Fibroblast of lung (primary cell): ENCODE results near the gene RCAN3.

ENCODE experiments used
- EZH2 ChIP-seq: IDR thresholded peaks from 2 replicates; pipeline ENCODE4 v1.5.1; 2012; ENCODE audit warnings: low read length, control low read depth, mild to moderate bottlenecking; ENCODE audit errors: missing control alignments
- TF ChIP-seq, protein P1 (sequence below), 2 donors: IDR thresholded peaks in 1 of 2; conservative IDR thresholded peaks in 1 of 2; 1 replicate in 1 of 2; 2 replicates in 1 of 2; pipeline ENCODE4 v1.5.1; 2011 to 2012; ENCODE audit warnings: low read length in 2 of 2, control low read depth in 1 of 2, inconsistent platforms in 1 of 2, low read depth in 1 of 2, mild to moderate bottlenecking in 1 of 2

DNA sequence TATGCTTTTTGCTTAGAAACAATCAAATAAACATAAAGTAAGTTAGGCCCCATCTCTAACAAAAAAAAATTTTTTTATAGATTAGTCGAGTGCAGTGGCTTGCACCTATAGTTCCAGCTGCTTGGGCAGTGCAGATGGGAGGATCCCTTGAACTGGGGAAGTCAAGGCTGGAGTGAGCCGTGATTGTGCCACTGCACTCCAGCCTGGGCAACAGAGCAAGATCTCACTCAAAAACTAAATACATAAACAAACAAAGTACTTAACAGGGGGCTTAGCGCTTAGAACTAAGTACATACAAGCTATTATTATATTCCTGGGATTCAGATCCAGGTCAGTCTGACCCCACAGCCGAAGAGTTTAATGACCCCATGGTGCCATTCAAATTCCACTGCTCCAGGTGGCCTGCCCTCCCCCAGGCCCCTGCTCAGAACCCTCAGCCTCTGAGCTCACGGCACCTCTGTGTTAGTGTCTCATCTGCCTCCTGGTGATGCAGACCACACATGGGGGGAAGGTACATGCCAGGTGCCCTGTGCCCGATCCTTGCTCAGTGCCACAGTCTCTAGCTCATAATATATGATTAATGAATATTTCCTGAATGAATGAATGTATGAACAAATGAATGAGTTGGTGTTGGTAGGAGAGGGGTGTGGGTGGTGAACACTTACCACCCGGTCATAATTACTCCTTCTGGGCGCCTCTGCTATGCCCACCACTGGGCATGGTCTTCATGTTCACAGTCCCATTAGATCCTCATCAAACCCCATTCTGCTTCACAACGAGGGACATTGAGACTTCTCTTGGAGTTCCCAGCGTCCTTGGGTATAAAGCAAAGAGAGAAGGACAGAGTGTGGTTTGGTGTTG, 67.9 kb downstream of the RCAN3 start:
- TF ChIP-seq, protein P1, sequence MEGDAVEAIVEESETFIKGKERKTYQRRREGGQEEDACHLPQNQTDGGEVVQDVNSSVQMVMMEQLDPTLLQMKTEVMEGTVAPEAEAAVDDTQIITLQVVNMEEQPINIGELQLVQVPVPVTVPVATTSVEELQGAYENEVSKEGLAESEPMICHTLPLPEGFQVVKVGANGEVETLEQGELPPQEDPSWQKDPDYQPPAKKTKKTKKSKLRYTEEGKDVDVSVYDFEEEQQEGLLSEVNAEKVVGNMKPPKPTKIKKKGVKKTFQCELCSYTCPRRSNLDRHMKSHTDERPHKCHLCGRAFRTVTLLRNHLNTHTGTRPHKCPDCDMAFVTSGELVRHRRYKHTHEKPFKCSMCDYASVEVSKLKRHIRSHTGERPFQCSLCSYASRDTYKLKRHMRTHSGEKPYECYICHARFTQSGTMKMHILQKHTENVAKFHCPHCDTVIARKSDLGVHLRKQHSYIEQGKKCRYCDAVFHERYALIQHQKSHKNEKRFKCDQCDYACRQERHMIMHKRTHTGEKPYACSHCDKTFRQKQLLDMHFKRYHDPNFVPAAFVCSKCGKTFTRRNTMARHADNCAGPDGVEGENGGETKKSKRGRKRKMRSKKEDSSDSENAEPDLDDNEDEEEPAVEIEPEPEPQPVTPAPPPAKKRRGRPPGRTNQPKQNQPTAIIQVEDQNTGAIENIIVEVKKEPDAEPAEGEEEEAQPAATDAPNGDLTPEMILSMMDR (conservative IDR thresholded peaks at IDR 0.05 in 1 of 2, IDR thresholded peaks at IDR 0.05 in 1 of 2; ENCODE audit: low read depth in 1 of 2, low read length in 2 of 2): no peak
- TF ChIP-seq EZH2: no peak
